ENCODE data around the gene PANX2.
"Not testable (repeated sequence)": the region's sequence is repeated elsewhere in the genome, so short reads cannot be mapped to it uniquely, and the experiment has no call there.

PANX2 gene

DNA sequence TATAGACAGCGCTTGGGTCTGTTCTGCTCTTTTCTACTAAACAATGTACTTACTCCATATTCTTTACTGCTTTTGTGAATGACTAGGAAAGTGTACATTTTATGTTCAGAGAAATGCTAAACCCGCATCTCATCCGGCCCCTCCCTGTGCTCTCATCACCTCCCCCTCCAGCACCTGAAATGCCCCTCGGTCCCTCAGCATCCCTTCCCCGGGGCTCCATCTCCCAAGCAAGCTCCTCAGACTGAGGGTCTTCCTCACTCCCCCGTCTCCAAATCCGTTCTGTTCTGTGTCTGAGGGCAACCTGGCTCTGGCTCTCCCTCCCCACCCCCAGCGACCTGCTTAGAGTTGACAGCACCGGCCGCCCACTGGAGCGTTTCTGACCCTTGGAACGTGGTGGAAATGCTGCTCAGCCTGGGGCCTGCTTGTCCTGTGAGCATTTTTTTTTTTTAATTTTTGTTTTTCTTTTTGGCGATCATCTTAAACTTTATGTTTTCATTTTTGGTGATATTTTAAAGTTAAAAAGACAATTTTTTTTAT is 31.7 kb downstream of the PANX2 start:
- intact Hi-C loops (cut with DNase I; ENCODE audit: low total_unique reads): no loop called here
- H3K27ac ChIP-seq: no peak overlapping the region
- no peaks in the 10 kb centered on the region for H3K9me3 ChIP-seq
- DNase-seq: no peak
- TF ChIP-seq, protein P1, sequence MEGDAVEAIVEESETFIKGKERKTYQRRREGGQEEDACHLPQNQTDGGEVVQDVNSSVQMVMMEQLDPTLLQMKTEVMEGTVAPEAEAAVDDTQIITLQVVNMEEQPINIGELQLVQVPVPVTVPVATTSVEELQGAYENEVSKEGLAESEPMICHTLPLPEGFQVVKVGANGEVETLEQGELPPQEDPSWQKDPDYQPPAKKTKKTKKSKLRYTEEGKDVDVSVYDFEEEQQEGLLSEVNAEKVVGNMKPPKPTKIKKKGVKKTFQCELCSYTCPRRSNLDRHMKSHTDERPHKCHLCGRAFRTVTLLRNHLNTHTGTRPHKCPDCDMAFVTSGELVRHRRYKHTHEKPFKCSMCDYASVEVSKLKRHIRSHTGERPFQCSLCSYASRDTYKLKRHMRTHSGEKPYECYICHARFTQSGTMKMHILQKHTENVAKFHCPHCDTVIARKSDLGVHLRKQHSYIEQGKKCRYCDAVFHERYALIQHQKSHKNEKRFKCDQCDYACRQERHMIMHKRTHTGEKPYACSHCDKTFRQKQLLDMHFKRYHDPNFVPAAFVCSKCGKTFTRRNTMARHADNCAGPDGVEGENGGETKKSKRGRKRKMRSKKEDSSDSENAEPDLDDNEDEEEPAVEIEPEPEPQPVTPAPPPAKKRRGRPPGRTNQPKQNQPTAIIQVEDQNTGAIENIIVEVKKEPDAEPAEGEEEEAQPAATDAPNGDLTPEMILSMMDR (IDR thresholded peaks at IDR 0.05): no peak
- H3K27me3 ChIP-seq: no peaks in the 10 kb centered on the region
- H3K4me3 ChIP-seq: peak overlapping the region; percentile 80 to 88
- peaks cover 0 to 38% (median 23%) of the 10 kb centered on the region in 3 donors for H3K36me3 ChIP-seq
- peaks cover 0 to 22% (median 19%) of the 10 kb centered on the region in 4 donors for H3K4me1 ChIP-seq

DNA sequence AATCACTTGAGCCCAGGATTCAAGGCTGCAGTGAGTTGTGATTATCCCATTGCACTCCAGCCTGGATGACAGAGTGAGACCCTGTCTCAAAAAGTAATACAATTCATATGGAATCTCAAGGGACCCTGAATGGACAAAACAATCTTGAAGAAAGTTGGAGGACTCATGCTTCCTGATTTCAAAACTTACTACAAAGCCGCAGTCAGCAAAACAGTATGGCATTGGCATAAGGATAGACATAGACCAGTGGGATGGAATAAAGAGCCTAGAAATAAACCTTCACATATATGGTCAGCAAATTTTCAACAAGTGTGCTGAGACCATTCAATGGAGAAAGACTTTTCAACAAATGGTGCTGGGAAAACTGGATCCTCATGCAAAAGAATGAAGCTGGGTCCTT is 32.8 kb downstream of the PANX2 start:
- no peaks in the 10 kb centered on the region for H3K27me3 ChIP-seq
- H3K4me3 ChIP-seq: no peak overlapping the region
- TF ChIP-seq, protein P1 (IDR thresholded peaks at IDR 0.05): no peak
- intact Hi-C loops (cut with DNase I; ENCODE audit: low total_unique reads): no loop called here
- DNase-seq: no peak
- no peaks in the 10 kb centered on the region for H3K9me3 ChIP-seq
- H3K36me3 ChIP-seq: peaks cover 0 to 38% (median 22%) of the 10 kb centered on the region in 3 donors
- peaks cover 0 to 26% (median 19%) of the 10 kb centered on the region in 4 donors for H3K4me1 ChIP-seq
- H3K27ac ChIP-seq: no peak overlapping the region

DNA sequence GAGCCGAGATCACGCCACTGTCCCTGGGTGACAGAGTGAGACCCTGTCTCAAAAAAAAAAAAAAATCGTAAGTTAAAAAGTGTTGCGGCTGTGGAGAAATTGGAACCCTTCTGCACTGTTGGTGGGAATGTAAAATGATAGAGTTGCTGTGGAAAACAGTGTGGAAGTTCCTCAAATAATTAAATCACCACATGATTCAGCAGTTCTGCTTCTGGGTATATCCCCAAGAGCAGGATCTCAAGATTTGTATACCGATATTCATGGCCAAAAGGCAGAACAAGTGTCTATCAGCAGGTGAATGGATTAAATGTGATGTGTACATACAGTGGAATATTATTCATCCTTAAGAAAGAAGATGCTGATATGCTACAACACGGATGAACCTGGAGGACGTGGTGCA is 34.0 kb downstream of the PANX2 start:
- TF ChIP-seq, protein P1 (IDR thresholded peaks at IDR 0.05): no peak
- Histone ChIP-seq H3K9me3 (no peaks in the 10 kb centered on the region), H3K36me3 (peaks cover 0 to 41% (median 28%) of the 10 kb centered on the region in 3 donors), H3K4me1 (peaks cover 0 to 26% (median 20%) of the 10 kb centered on the region in 4 donors), H3K4me3 (no peak overlapping the region), H3K27me3 (no peaks in the 10 kb centered on the region), H3K27ac (no peak overlapping the region)
- no peak for DNase-seq
- intact Hi-C loops (cut with DNase I; ENCODE audit: low total_unique reads): no loop called here

DNA sequence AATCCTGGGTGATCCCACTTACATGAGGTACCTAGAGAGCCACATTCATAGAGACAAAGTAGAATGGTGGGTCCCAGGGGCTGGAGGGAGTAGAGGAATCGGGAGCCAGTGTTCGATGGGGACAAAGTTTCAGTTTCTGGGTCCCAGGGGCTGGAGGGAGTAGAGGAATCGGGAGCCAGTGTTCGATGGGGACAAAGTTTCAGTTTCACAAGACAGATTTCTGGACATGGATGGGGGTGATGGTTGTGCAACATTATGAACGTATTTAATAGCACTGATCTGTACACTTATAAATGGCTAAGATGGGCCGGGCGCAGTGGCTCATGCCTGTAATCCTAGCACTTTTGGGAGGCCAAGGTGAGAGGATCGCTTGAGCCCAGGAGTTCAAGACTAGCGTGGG is 34.5 kb downstream of the PANX2 start:
- intact Hi-C loops (cut with DNase I; ENCODE audit: low total_unique reads): loop anchor here (5.0 kb wide), 2 partner anchors 58 to 278 kb away; no protein-coding TSS in a partner anchor

DNA sequence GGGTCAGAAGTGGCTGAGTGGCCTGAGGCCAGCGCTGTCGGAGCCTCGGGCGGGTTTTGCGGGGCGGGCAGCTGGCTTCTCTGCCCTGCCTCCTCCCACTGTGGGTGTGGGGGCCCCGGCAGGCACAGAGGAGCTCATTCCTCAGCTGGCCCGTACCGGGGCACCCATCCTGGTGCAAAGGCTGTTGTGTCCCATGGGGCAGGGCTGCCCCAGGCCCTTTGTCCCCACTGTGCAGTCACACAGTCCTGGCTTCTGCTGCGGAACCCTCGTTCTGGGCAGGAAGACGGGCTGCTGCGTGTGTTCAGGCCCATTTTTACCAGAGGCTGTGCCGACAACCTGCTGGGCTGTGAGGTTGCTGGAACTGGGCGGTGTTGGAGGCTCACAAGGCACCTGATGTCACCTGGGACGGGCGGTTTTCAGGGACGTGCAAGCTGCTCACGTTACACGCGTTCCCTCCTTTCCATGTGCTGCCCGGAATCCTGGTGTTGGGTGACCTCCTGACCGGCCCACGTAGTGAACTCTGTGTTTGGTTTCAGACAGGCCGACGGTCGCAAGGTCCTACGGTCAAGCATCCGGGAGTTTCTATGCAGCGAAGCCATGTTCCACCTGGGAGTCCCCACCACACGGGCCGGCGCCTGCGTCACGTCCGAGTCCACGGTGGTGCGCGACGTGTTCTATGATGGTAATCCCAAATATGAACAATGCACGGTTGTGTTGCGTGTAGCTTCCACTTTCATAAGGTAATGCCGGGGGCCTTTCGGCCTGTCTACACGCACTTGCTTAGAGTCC is 35.4 kb downstream of the PANX2 start:
- H3K9me3 ChIP-seq: no peaks in the 10 kb centered on the region
- H3K27me3 ChIP-seq: no peaks in the 10 kb centered on the region
- H3K27ac ChIP-seq: no peak overlapping the region
- H3K4me1 ChIP-seq: peaks cover 0 to 22% (median 15%) of the 10 kb centered on the region in 4 donors
- intact Hi-C loops (cut with DNase I; ENCODE audit: low total_unique reads): loop anchor here (5.0 kb wide), 2 partner anchors 59 to 279 kb away; no protein-coding TSS in a partner anchor
- peaks cover 4 to 52% (median 38%) of the 10 kb centered on the region in 3 donors for H3K36me3 ChIP-seq
- TF ChIP-seq, protein P1 (IDR thresholded peaks at IDR 0.05): no peak
- H3K4me3 ChIP-seq: no peak overlapping the region
- no peak for DNase-seq

More for the DNA sequence above, 34.5 kb downstream of the PANX2 start:
- H3K36me3 ChIP-seq: peaks cover 0 to 42% (median 28%) of the 10 kb centered on the region in 3 donors
- not testable (repeated sequence) for H3K4me3 ChIP-seq, DNase-seq, H3K27ac ChIP-seq, H3K9me3 ChIP-seq, H3K27me3 ChIP-seq
- peaks cover 0 to 24% (median 18%) of the 10 kb centered on the region in 4 donors for H3K4me1 ChIP-seq

DNA sequence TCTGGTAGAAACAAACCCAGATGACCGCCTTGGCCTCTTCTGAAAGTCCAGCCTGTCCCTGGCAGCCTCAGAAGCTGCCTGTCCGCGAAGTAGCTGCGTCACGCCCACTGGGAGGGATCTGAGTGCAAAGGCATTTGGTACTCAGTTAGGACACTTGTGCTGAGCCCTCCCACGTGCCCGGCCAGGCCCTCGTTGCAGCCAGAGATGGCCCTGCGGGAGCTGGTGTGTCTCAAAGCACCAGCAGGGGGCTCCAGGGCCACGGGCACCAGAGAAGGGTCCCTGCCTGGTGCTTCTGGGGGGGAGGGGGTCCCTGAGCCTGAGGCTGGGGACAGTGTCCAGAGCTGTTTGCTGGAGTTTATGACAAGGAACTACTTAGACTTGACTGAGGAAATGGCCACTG is 36.1 kb downstream of the PANX2 start:
- Histone ChIP-seq H3K4me3 (no peak overlapping the region), H3K27ac (no peak overlapping the region), H3K27me3 (no peaks in the 10 kb centered on the region), H3K9me3 (no peaks in the 10 kb centered on the region), H3K36me3 (peaks cover 10 to 58% (median 41%) of the 10 kb centered on the region in 3 donors), H3K4me1 (peaks cover 0 to 20% (median 13%) of the 10 kb centered on the region in 4 donors)
- DNase-seq: no peak
- intact Hi-C loops (cut with DNase I; ENCODE audit: low total_unique reads): loop anchor here (5.0 kb wide), 2 partner anchors 59 to 279 kb away; no protein-coding TSS in a partner anchor
- TF ChIP-seq, protein P1 (IDR thresholded peaks at IDR 0.05): peak in 1 of 2 experiments; percentile 12
